DMS153 (cell line): Measurements from ENCODE around the gene NFKBIB.
"Not testable (repeated sequence)": the region's sequence is repeated elsewhere in the genome, so short reads cannot be mapped to it uniquely, and the experiment has no call there.

Experiments
- DNase-seq: peaks from one replicate; lab custom pipeline; 2025; lab: John Stamatoyannopoulos, UW

NFKBIB gene

GRCh38 chr19:38875656-38876395, 23.9 kb upstream of the NFKBIB start:
- no peak for DNase-seq

DNA sequence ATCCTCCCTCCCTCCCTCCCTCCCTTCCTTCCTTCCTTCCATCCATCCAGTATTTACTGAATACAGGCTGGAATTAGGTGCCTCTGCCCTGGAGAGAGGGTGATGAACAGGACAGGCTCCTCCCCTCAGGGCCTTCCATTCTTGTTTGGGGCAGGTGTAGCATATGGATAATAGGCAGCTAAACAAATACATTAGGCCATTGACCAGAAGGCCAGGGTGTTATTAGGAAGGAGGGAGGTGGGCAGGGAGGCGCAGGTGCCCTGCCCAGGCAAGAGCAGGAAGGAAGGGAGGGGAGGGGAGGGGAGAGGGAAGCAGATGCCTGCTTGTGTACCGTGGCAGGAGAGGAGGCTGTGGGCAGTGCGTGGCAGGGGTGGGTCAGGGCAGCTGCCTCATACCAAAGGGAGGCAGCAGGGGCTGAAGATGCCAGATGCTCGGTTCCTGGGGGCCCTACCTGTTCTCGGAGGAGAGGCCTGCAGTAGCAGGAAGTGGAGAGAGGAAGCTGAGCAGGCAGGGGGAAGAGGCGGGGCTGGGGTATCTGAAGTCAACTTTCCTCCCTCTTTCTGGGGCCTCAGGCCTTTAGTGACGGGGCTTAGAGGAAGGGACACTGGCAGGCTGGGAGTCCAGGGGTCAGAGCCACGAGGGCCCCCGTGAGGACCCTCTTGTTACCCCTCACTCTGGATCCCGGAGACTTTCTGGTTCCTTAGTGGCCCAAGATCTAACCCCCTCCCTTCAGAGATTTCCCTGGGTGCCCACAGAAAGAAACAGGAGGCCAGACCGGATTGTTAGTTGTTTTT, 21.8 kb upstream of the NFKBIB start, which contains the start of gene RINL:
RINL (minus strand) TSS at position 495 of the 794 bp plus-strand sequence. CDS start 1,533 bp downstream, outside the sequence.
- peak; percentile 99 for DNase-seq

DNA sequence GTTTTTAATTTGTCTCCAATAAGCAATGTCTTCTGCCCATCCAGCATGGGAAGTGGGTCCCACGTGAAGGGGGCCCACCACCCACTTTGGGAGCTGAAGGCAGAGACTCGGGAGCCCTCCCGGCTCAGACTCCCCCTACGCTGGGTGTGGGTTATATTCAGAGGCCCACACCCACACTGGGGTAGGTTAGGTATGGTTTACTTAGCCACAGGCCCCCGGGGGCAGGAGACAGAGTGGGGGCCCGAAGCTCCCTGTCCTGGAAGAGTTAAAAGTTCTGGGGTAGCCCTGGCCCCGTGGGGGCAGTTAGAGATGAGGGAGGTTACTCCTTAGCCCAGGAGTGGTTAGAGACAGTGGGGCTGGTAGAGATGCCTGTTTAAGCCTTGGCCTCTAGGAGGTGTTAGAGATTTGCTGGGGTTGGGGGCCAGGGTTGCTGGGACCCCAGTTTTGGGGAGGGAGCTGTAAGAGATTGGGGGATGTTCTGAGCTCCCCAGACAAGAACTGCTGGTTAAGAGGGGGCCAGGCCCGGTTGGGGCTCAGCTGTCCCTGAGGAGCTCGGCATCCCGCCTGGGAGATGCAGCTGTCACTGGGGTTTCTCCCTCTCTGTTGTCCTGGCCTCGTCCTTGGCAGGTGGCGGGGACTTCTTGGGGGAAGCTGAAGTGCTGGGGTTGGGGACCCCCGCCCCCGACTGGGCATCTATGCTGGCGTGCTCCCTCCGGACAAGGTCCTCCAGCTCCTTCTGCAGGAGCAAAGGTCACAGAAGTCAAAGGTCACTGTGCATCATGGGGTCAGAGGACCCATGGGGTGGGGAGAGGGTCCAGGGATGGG, 21.0 kb upstream of the NFKBIB start:
- no peak for DNase-seq

DNA sequence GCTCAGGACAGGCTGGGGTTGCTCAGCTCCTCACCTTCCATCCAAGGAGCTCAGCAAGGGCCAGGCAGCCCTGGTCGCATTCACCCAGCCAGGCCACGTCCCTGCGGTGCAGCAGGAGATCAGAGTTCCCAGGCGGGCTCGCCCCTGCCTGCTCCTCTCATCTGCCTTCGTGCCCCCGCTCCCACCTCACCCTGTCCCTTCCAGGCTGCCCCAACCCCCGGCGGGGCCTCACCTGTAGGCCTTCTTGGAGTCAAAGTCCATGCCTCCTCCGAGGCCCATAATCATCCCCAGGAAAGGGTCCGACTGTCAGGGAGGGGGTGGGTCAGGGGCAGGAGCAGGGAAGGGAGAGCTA, 20.4 kb upstream of the NFKBIB start:
- DNase-seq: no peak

DNA sequence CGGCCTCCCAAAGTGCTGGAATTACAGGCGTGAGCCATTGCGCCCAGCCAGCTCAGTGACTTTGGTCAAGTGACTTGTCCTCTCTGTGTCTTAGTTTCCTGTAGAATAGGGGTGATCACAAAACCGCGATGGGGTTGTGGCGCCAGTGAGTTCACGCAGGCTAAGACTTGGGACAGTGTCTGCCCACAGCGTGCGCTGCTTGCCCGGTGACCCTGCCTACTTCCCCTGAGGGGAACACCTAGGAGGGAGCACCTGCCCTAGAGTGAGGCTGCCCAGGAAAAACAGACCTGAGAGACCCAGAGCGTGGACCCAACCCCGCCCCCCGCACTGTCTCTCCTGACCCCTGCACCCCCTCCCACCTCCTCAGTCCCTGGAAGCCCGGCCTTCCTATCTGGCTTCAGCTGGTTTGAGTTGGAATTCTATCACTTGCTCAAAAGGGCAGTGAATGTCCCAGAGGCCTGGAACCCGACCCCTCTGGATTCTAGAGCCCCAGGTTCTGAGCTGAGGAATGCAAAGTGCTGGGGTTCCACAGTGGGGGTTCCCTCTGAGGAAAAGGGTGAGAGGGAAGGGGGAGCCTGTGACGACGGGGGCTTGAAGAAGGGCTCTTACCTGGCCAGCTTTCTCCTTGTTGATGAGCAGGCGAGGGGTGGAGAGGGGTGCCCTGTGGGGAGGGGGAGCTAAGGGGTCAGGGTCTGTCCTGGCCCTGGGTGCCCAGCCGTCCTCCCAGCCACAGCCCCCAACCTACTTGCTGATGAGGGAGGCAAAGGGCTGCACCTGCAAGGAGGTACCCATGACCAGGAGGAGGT, 19.5 kb upstream of the NFKBIB start:
- no peak for DNase-seq

DNA sequence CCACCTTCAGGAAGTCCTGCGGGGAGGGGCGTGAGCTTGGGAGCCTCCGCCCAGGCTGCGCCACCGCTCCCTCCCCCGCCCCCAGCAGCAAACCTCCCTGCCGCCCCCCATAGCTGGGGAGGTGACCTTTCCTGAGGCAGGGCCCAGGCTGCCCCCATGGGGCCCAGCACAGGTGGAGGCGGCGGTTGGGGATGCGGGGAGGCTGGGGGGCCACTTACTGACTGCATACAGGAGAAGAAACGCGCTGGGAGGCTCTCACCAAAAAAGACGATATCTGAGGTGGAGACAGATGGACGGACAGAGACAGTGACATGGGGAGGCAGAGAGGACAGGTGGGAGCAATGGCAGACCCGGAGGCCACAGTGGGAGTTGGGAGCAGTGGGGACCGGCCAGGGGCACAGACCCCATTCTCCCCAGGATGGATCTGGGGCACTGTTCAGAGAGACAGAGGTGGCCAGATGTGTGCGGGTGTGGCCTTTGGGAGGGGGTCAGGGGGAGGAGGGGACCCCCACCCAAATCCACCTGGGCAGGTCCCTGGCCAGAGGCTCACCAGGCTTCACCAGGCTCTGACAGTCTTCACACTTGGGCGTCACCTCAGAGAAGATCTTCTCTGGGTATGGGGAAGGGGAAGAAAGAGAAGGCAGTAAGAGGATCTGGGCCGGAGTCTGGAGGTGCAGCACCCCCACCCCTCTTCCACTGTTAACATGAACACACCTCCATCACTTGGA, 18.7 kb upstream of the NFKBIB start:
- no peak for DNase-seq

DNA sequence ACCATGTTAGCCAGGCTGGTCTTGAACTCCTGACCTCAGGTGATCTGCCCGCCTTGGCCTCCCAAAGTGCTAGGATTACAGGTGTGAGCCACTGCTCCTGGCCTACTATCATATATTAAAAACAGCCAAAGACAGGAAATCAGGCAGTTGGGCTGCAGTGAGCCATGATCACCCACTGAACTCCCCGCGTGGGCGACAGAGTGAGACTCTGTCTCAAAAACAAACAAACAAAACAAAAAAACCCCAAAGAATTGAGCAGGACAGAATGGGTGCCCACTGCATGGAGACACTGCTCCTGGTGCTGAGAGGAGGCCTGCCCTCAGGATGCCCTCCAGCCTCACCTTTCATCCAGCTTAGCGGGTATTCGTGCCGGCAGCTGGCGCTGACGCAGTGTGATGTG, 16.5 kb upstream of the NFKBIB start:
- DNase-seq: no peak

- not testable (repeated sequence) for DNase-seq
Observed at GRCh38 chr19:38884691-38885090, 15.1 kb upstream of the NFKBIB start.

- no peak for DNase-seq
Observed at GRCh38 chr19:38888876-38889275, 10.9 kb upstream of the NFKBIB start.

GRCh38 chr19:38889803-38890202, 10.0 kb upstream of the NFKBIB start:
- DNase-seq: no peak

DNA sequence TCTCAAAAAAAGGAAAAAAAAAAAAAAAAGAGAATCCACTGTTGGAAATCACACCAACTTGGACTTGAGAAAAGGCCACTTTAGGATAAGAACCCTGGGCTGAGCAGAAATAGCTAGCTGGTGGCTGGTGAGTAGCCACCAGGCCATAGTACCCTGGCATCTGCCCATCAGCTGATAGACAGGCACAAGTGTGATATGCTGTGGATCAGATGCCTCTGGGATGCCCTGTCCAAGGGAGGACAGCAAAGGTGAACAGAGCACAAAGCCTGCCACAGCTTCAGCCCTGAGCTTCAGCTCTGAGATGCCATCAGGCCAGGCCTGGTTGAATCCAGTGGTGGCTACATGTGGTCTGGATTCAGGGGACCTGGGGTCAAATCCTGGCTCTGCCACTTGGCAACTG, 9.1 kb upstream of the NFKBIB start:
- no peak for DNase-seq

DNA sequence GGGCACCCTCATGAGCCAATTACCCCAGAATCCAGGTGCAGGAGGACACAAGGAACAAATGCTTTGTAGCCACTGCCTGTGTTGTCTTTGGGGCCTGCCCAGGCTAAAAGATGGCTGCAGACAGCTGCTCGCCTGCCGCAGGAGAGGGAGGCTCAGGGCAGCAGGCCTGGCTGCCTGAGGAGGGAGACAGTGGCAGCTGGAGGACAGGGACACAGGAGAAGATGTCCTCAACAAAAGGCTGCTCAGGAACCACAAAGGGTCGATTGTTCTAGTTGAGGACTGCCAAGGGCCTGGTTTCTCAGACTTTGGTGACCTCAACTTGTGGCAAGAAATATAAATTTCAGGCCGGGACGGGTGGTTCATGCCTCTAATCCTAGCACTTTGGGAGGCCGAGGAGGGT, 8.0 kb upstream of the NFKBIB start:
- DNase-seq: no peak

DNA sequence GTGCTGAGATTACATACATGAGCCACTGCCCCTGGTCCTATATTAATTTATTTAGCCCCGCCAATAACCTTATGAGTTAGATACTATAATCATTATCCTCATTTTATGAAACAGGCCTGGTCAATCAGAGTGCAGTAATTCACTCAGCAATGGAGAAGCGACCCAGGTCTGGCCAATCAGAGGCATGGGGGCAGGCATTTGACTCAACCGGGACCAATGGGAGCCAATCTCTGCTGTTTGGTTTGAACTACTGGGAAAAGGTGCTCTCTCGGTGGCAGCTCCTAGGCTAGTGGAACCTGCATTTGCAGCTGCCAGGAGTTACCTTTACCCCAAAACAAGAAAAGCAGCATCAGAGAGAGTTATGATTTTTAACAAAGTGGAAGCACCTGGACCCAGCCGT, 6.9 kb upstream of the NFKBIB start:
- DNase-seq: no peak

GRCh38 chr19:38893341-38893771, 6.4 kb upstream of the NFKBIB start:
- no peak for DNase-seq

- no peak for DNase-seq
Observed at GRCh38 chr19:38894968-38895367, 4.8 kb upstream of the NFKBIB start.

DNA sequence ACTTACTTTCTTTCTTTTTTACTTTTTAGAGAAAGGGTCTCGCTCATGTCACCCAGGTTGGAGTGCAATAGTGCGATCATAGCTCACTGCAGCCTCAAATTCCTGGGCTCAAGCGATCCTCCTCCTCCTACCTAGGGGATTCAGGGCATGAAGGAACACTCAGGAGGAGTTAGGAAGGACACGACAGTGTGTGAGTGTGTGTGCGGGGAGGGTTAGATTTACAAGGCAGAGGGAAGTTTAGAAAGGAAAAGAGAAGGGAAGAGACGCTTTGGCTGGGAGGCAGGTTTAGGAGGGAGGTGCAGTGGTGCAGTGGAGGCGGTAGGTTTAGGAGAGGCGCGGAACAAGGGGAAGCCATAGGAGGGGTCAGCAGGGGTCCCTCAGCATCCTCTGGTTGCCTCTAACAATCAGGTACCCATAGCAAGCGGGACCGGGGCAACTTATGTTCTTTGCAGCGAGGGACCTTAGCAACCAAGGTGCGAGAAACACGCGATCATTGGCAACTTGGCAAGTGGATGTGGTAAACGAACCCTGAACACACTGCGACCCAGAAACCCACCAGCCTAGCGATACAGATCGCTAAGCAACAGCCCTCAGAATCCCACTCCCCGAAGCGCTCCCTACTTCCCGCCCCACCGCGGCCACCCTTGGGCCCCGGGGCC, 852 bp upstream of the NFKBIB start:
- DNase-seq: no peak

DNA sequence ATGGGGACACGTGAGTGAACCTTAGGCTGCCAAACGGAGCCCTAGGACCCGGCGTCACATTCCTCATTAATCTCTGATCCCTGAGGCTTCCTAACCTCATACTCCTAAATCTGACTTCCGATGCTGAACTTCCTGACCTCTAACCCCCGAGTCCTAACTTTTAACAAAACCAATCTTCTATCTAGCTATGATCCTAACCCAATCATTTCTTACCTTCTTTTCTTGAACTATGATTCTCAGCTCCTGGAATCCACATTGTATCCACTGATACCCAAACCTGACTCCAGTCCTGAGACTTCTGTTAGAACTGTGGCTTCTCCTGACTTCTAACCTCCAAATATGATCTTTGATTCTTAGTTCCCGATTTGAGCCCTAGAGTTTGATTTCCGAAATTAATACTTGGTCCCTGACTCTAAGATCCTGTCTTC, 447 bp downstream of the NFKBIB start:
- no peak for DNase-seq

DNA sequence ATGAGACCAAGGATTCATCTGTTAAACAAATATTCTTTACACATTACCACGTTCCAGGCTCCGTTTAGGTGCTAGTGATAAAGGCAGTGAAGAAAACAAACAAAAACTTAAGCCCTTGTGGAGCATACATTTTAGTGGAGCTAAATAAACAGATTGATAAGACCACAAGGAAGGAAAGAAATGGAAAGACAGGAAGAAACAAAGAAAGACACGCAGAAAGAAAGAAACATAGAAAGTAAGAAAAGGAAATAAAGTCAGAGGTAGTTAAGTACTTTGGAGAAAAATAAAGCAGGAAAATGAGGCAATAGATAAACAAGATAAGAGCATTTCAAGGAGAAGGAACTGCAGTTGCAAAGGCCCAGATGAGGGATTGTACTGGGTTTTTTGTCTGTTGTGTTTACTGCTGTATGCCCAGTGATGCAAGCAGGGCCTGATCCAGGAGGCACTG, 998 bp downstream of the NFKBIB start:
- no peak for DNase-seq

GRCh38 chr19:38901683-38902082, 1.9 kb downstream of the NFKBIB start:
- no peak for DNase-seq
